ENCODE data around the gene ARID1B. TPM values are rescaled to one million over a fixed set of nuclear protein-coding genes. Genes with fewer than 3 reads are reported as not detected.
A peak's percentile ranks its signal among the peaks of the same experiment; 100 is the strongest.

Gene ARID1B
- total RNA-seq, 1 experiment from 2014 or later: 63.9 TPM

- no TSS peak for BruUV-seq (replicated peaks)
- Mint-ChIP-seq H3K9me3 (ENCODE audit: unreplicated experiment) (no peaks in the 10 kb centered on the region), H3K27me3 (ENCODE audit: insufficient read depth, unreplicated experiment) (no peaks in the 10 kb centered on the region), H3K4me1 (ENCODE audit: insufficient read depth, unreplicated experiment) (peaks cover 16% of the 10 kb centered on the region), H3K4me3 (ENCODE audit: unreplicated experiment) (peak overlapping the region; percentile 50), H3K27ac (ENCODE audit: low read depth, unreplicated experiment) (no peak overlapping the region), H3K36me3 (ENCODE audit: insufficient read depth, unreplicated experiment) (peaks cover 21% of the 10 kb centered on the region)
- ChIA-PET POLR2A (interaction anchor here (0.7 to 1.5 kb wide), 9 partner anchors 9 to 212 kb away, joined by 3 to 5 read pairs (median 4); no protein-coding TSS in a partner anchor), CTCF (interaction anchor here (0.7 to 2.7 kb wide), 4 partner anchors 9 to 106 kb away, joined by 4 to 14 read pairs (median 6); no protein-coding TSS in a partner anchor)
- intact Hi-C loops (cut with micrococcal nuclease): loop anchor here (5.0 kb wide), 1 partner anchor 151 kb away; no protein-coding TSS in a partner anchor
- TF ChIP-seq, protein P1, sequence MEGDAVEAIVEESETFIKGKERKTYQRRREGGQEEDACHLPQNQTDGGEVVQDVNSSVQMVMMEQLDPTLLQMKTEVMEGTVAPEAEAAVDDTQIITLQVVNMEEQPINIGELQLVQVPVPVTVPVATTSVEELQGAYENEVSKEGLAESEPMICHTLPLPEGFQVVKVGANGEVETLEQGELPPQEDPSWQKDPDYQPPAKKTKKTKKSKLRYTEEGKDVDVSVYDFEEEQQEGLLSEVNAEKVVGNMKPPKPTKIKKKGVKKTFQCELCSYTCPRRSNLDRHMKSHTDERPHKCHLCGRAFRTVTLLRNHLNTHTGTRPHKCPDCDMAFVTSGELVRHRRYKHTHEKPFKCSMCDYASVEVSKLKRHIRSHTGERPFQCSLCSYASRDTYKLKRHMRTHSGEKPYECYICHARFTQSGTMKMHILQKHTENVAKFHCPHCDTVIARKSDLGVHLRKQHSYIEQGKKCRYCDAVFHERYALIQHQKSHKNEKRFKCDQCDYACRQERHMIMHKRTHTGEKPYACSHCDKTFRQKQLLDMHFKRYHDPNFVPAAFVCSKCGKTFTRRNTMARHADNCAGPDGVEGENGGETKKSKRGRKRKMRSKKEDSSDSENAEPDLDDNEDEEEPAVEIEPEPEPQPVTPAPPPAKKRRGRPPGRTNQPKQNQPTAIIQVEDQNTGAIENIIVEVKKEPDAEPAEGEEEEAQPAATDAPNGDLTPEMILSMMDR (IDR thresholded peaks at IDR 0.05; ENCODE audit: unreplicated experiment): no peak
- no peak for DNase-seq (ENCODE audit: unreplicated experiment)
Measured at GRCh38 chr6:156933201-156934068, 156.3 kb downstream of the ARID1B start.

- Mint-ChIP-seq H3K36me3 (ENCODE audit: insufficient read depth, unreplicated experiment) (peaks cover 21% of the 10 kb centered on the region), H3K4me3 (ENCODE audit: unreplicated experiment) (no peak overlapping the region), H3K27ac (ENCODE audit: low read depth, unreplicated experiment) (no peak overlapping the region), H3K27me3 (ENCODE audit: insufficient read depth, unreplicated experiment) (no peaks in the 10 kb centered on the region), H3K9me3 (ENCODE audit: unreplicated experiment) (no peaks in the 10 kb centered on the region), H3K4me1 (ENCODE audit: insufficient read depth, unreplicated experiment) (peaks cover 16% of the 10 kb centered on the region)
- intact Hi-C loops (cut with micrococcal nuclease): loop anchor here (5.0 kb wide), 1 partner anchor 152 kb away; no protein-coding TSS in a partner anchor
- DNase-seq (ENCODE audit: unreplicated experiment): no peak
- BruUV-seq (replicated peaks): no TSS peak
- POLR2A ChIA-PET: interaction anchor here (0.7 to 1.5 kb wide), 6 partner anchors 8 to 86 kb away, joined by 3 to 5 read pairs (median 4); no protein-coding TSS in a partner anchor
- TF ChIP-seq, protein P1 (IDR thresholded peaks at IDR 0.05; ENCODE audit: unreplicated experiment): no peak
- CTCF ChIA-PET: interaction anchor here (0.8 to 2.7 kb wide), 3 partner anchors 9 to 89 kb away, joined by 3 to 14 read pairs (median 4); no protein-coding TSS in a partner anchor
Measured at GRCh38 chr6:156934069-156934460, 156.9 kb downstream of the ARID1B start.

DNA sequence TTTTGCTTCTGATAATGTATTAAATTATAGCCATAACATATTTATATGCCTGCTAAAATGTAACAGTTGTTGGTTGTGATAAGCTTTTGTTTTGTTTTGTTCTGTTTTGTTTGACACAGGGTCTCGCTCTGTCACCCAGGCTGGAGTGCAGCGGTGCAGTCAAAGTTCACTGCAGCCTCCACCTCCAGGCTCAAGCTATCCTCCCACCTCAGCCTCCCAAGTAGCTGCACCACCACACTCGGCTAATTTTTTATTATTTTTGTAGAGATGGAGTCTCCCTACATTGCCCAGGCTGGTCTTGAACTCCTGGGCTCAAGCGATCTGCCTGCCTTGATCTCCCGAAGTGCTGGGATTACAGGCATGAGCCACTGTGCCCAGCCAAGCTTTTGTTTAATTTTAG lies 157.8 kb downstream of the ARID1B start:
- no TSS peak for BruUV-seq (replicated peaks)
- Mint-ChIP-seq H3K9me3 (ENCODE audit: unreplicated experiment) (no peaks in the 10 kb centered on the region), H3K27me3 (ENCODE audit: insufficient read depth, unreplicated experiment) (no peaks in the 10 kb centered on the region), H3K36me3 (ENCODE audit: insufficient read depth, unreplicated experiment) (peaks cover 21% of the 10 kb centered on the region), H3K4me1 (ENCODE audit: insufficient read depth, unreplicated experiment) (peaks cover 16% of the 10 kb centered on the region), H3K4me3 (ENCODE audit: unreplicated experiment) (no peak overlapping the region), H3K27ac (ENCODE audit: low read depth, unreplicated experiment) (no peak overlapping the region)
- DNase-seq (ENCODE audit: unreplicated experiment): no peak
- ChIA-PET CTCF (interaction anchor here (1.2 to 2.7 kb wide), 3 partner anchors 8 to 60 kb away, joined by 3 to 14 read pairs (median 4); no protein-coding TSS in a partner anchor), POLR2A (interaction anchor here (0.7 to 1.5 kb wide), 3 partner anchors 20 to 203 kb away, joined by 3 to 4 read pairs (median 3); no protein-coding TSS in a partner anchor)
- TF ChIP-seq, protein P1 (IDR thresholded peaks at IDR 0.05; ENCODE audit: unreplicated experiment): no peak
- intact Hi-C loops (cut with micrococcal nuclease): loop anchor here (5.0 kb wide), 1 partner anchor 153 kb away; no protein-coding TSS in a partner anchor

- intact Hi-C loops (cut with micrococcal nuclease): no loop called here
- H3K27ac Mint-ChIP-seq (ENCODE audit: low read depth, unreplicated experiment): no peak overlapping the region
- H3K27me3 Mint-ChIP-seq (ENCODE audit: insufficient read depth, unreplicated experiment): no peaks in the 10 kb centered on the region
- no peaks in the 10 kb centered on the region for H3K9me3 Mint-ChIP-seq (ENCODE audit: unreplicated experiment)
- H3K4me1 Mint-ChIP-seq (ENCODE audit: insufficient read depth, unreplicated experiment): peaks cover 12% of the 10 kb centered on the region
- no peak overlapping the region for H3K4me3 Mint-ChIP-seq (ENCODE audit: unreplicated experiment)
- no peak for DNase-seq (ENCODE audit: unreplicated experiment)
- H3K36me3 Mint-ChIP-seq (ENCODE audit: insufficient read depth, unreplicated experiment): peaks cover 21% of the 10 kb centered on the region
- POLR2A ChIA-PET: interaction anchor here (0.6 kb wide), 1 partner anchor 749 kb away, joined by 3 read pairs; no protein-coding TSS in a partner anchor
- TF ChIP-seq, protein P1 (IDR thresholded peaks at IDR 0.05; ENCODE audit: unreplicated experiment): no peak
- BruUV-seq (replicated peaks): no TSS peak
- CTCF ChIA-PET: interaction anchor here (0.6 kb wide), 1 partner anchor 16 kb away, joined by 3 read pairs; no protein-coding TSS in a partner anchor
Measured at GRCh38 chr6:156938143-156938542, 161.0 kb downstream of the ARID1B start.

All from MCF 10A (cell line).